GM19025 (cell line): Measurements from ENCODE around the gene RAB11FIP4.
"Not testable (repeated sequence)": the region's sequence is repeated elsewhere in the genome, so short reads cannot be mapped to it uniquely, and the experiment has no call there.

ENCODE experiments used
- ATAC-seq: cut with Tn5 transposase; IDR thresholded peaks from one replicate; pipeline ENCODE4 v1.9.1; 2021; ENCODE audit warnings: mild to moderate bottlenecking, low read depth, moderate library complexity; ENCODE audit not compliant: unreplicated experiment

The RAB11FIP4 gene, protein sequence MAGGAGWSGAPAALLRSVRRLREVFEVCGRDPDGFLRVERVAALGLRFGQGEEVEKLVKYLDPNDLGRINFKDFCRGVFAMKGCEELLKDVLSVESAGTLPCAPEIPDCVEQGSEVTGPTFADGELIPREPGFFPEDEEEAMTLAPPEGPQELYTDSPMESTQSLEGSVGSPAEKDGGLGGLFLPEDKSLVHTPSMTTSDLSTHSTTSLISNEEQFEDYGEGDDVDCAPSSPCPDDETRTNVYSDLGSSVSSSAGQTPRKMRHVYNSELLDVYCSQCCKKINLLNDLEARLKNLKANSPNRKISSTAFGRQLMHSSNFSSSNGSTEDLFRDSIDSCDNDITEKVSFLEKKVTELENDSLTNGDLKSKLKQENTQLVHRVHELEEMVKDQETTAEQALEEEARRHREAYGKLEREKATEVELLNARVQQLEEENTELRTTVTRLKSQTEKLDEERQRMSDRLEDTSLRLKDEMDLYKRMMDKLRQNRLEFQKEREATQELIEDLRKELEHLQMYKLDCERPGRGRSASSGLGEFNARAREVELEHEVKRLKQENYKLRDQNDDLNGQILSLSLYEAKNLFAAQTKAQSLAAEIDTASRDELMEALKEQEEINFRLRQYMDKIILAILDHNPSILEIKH

DNA sequence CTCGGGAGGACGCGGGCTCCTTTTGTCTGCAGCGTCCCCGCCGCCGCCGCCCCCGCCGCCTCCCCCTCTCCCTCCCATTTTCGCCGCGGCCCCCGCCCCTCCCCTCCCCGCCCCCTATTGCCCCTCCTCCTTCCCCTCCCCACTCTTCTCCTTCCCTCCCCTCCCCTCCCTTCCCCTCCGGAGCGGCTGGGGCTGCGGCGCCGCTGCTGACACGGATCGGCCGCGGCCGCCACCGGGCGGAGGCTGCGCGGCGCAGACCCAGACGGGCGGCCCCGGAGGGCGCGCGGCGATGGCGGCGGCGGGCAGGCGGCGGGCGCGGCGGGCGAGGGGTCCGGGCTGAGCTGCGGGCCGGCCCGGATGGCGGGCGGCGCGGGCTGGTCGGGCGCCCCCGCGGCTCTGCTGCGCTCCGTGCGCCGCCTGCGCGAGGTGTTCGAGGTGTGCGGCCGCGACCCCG is at the start of gene RAB11FIP4:
Gene RAB11FIP4 (plus strand): TSS at position 180 of the 454 bp plus-strand sequence. CDS start 178 bp downstream, at position 358.
- no peak for ATAC-seq

DNA sequence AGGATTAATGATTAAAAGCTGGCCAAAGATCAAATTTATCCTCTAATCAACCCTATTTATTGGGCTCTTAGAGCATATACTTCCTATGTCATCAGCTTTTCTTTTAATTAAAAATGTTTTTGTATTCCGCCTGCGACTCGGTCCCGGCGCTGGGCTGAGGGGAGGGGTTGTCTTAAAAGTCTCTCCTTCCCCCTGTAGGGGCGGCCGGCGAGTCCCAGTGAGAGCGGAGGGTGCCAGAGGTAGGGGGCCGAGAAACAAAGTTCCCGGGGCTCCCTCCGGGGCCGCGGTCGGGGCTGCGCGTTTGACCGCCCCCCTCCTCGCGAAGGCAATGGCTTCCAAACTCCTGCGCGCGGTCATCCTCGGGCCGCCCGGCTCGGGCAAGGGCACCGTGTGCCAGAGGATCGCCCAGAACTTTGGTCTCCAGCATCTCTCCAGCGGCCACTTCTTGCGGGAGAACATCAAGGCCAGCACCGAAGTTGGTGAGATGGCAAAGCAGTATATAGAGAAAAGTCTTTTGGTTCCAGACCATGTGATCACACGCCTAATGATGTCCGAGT is 46.2 kb upstream of the RAB11FIP4 start:
- not testable (repeated sequence) for ATAC-seq

DNA sequence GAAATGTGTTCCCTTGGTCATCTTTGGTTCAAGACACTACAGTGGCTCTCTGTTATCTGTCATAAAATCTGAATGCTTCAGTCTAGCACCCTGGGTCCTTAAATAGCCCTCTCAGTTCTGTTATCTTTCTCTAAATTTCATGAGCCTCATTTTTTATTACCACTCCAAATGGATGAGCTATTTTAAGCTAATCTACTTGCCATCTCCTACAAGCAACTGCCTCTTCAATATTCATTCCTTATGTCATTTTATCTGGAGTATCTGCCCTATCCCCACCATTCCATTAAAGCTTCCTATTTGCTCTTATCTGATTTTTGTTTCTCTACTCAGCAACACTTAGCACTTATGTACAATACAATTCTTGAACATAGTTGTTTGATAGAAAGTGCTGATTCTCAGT is 42.0 kb upstream of the RAB11FIP4 start:
- ATAC-seq: no peak

DNA sequence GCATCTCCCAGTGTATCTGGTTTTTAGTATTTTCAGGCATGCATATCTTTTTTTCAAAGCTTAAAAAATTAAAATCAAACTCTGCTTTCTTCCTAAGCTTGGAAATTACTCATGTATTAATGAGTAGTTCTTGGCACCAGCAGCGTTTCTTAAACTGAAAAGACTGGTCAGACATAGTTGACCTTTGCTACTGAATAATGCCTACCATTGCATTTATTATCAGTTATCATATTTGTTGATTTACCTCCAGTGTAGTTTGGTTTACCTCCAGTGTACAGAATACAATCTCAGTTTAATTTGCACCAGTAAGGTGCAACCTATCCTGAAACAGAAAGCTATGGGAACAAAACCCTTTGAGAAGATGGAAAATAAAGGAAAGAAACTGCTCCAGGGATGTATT is 35.5 kb upstream of the RAB11FIP4 start:
- ATAC-seq: no peak

DNA sequence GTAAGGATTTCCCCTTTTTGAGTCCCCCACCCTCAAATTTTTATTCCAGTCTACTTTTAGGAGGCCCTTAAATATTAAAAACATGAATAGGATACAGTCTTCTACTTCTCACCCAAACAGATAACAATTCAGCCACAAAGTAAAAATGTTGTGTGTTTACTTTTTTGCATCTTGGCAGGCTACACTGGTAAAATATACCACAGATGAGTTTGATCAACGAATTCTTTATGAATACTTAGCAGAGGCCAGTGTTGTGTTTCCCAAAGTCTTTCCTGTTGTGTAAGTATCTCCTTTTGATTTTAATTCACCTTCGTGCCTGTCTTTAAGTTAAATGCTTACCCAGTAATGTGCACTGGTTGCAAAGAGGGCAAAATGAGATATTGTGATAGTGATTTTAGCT is 34.4 kb upstream of the RAB11FIP4 start:
- ATAC-seq: no peak

DNA sequence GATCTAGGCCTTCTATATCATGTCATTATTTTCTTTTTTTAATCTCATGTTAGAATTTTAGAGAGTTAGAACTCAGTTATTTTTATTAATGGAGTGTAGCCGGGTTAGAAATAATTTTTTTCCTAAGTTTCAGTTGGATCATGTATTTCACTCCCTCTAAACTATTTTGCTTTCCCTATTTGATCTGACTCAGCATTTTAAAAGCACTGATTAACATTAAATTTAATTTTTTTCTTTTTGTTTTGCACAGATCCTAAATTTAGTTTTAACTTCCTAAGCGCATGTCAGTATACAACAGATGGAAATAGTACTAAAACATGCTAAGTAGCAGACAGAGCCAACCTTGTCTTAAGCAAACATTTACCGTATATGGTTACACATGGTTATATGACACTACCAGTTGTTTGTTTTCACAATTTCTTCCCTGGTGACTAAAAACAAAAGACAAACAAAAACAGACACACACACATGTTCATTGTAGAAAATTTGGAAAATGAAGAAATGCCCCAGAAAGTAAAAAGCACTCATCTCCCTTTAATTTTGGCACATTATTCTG is 33.6 kb upstream of the RAB11FIP4 start:
- ATAC-seq: no peak

DNA sequence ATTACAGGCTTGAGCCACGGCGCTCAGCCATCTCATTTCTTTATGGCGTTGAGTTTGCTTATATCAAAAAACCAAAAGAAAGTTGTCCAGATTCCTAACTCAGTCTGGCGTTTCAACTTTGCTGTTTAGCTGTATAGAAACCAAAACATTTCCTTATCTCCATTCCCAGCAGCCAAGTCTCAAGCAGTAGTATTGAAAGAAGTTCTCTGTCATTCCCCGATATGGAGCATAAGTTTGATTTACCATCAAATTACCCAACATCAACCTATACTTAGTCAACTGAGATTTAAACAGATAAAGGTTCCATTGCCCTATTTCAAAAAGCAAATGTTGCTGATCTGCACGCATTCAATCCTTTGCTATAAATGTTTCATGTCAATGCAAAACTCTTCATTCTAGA is 27.5 kb upstream of the RAB11FIP4 start:
- no peak for ATAC-seq

DNA sequence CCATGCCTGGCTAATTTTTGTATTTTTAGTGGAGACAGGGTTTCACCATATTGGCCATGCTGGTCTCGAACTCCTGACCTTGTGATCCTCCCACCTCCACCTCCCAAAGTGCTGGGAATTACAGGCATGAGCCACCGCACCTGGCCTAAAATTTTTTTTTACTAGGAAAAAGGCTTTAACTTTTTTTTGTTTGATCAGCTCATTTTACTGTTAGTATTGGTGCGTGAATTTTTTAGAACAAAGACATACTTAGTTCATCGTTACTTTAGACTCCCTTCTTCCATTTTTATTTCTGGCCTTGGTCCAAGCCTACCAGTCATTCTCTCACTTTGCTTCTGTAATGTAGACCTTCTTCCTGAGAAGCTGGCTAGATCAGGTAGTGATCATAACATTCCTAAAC is 25.4 kb upstream of the RAB11FIP4 start:
- ATAC-seq: no peak

DNA sequence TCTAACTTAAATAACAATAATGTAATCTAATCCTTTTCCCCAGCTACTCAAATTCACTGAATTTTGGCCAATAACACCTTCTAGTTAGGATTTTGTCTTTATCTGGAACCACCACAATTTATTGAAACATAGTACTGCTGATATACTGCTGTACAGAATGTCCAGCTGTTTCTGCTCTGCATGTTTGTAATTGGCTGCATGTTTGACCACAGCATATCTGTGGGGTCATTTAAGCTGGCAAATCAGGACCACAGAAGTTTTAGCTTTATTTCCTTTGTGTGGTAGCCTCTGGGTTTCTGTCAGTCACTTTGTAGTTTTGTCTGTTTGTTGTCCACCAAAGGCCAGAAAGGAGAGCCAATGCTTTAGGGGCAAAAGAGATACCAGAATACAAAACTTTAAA is 22.2 kb upstream of the RAB11FIP4 start:
- ATAC-seq: no peak

DNA sequence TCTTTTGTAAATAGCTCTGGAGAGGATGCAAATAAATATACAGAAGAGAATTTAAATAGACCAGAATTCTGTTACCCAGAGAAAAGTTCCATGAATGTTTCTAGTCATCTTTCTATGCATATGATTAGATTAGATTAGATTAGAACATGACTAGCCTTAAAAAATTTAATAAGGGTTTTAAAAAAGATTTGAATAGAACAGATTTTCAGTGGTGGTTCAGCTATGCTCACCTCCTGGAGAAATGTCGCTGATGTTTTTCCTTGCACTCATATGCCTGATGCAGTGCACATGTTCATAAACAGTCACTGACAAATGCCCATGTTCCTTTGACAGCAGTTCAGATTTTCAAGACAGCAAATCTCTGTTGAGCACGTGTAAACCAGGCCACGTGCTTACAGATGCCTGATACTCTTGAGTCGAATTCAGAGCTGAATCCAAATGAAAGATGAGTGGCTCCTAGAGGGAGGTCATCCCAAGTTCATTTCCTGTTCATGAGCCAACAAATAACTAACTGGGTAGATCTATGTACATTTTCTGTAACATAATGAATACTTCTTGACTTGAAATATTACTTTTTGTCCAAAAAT is 19.9 kb upstream of the RAB11FIP4 start:
- ATAC-seq: no peak

DNA sequence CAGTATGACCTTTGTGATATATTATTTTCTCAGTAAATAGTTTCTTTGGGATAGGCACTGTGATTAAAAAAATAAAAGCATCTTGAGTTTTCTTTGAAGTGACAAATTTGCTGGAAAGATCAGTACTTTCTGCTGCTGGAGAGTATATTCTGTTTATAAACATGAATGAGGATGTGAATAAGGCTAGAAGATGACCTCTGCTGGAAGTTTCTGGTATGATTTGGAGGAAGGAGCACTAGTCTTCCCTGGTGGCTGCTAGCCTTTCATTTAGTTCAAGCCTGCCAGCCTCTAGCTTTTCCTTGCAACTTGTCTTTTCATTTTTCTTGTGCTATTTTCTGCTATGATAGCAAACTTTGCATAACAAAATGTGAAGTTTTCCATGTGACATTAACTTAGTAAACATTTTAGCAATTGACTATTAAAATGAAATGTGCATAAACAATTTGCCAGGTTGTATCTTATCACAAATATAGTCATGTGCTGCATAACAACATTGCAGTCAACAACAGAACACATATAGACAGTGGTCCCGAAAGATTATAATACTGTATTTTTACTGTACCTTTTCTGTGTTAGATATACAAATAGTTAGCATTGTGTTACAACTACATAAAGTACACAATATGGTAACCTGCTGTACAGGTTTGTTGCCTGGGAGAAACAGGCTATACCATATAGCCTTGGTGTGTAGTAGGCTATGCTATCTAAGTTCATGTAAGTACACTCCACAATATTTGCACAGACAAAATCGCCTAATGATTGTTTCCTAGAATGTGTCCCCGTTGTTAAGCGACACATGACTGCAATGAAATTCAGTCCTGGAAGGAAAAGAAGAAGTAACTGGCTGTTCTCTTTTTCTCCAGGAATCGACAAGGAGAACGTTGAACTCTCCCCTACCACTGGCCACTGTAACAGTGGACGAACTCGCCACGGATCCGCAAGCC is 18.1 kb upstream of the RAB11FIP4 start:
- no peak for ATAC-seq

DNA sequence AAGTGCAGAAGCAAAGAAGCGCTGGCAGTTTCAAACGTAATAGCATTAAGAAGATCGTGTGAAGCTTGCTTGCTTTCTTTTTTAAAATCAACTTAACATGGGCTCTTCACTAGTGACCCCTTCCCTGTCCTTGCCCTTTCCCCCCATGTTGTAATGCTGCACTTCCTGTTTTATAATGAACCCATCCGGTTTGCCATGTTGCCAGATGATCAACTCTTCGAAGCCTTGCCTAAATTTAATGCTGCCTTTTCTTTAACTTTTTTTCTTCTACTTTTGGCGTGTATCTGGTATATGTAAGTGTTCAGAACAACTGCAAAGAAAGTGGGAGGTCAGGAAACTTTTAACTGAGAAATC is 17.4 kb upstream of the RAB11FIP4 start:
- ATAC-seq: no peak

DNA sequence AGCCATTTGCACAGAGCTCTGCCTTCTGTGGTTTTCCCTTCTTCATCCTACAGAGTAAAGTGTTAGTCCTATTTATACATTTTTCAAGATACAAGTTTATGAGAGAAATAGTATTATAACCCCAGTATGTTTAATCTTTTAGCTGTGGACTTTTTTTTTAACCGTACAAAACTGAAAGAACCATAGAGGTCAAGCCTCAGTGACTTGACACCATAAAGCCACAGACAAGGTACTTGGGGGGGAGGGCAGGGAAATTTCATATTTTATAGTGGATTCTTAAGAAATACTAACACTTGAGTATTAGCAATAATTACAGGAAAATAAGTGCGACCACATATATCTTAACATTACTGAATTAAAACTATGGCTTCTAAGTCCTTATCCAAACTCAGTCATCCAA is 17.0 kb upstream of the RAB11FIP4 start:
- no peak for ATAC-seq

DNA sequence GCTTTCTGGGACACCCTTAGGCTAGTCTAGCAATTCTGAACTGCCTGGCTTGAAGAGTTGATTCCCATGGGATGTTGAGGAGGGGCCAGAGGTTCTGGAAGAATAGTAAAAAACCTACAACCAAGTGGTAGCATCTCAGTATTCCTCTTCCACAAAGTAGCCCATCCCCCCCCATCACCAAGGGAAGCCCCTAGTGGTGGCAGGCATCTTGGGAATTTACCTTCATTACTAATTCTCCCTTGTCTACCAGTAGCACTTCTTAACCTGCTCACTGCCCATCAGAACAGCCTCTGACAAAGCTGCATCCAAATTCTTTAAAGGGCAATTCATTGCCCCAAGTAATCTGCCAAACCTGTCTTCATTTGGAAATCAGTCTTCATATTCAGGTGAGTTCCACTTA is 12.8 kb upstream of the RAB11FIP4 start:
- no peak for ATAC-seq

DNA sequence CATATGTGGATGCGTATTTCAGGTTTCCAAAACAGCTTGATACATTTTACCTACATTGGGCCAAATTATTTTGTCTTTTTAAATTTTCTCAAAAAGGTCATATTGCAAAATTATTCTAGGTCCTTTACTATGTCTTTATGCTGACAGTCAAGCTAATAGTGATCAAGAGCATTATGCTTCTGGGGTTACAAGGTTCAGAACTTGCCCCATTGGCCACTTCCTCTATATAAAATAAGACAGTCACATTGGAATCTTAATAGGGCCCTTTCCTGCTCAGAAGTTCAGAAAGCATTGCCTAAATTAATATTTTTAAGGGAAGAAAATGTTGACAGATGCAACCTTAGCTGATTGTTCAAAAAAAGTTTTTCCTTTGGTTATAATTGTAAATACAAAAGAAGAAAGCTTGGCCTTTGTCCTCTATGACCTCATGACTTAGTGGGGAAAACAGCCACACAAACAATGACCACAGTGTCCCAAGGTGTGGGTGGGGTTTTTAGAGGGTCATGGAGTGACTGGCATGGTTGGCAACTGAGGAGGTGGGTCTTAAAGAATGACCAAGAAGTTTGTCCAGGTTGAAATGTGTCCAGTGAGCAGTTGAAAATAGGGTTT is 11.8 kb upstream of the RAB11FIP4 start:
- ATAC-seq: no peak

DNA sequence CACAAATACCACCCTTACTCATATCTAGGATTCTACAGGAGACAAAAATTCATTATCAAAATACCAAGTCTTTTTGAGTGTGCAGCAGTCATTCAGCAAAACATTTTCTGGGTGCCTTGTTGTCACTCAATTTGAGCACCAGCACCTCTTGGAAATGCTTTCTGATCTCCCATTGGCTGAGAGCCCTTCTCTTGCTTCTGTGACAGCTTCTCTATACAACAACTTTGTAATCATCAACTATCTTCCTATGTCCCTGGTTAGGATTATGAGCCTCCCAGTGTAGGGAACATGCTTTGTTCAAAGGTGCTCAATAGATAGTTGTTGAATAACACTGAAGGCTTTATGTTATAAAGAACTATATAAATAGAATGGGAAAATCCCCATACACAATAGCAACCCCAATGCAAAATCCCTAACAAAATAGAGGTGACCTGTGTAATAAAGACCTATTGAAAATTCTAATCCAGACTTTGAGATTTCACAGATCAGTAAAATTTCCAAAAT is 10.3 kb upstream of the RAB11FIP4 start:
- no peak for ATAC-seq

DNA sequence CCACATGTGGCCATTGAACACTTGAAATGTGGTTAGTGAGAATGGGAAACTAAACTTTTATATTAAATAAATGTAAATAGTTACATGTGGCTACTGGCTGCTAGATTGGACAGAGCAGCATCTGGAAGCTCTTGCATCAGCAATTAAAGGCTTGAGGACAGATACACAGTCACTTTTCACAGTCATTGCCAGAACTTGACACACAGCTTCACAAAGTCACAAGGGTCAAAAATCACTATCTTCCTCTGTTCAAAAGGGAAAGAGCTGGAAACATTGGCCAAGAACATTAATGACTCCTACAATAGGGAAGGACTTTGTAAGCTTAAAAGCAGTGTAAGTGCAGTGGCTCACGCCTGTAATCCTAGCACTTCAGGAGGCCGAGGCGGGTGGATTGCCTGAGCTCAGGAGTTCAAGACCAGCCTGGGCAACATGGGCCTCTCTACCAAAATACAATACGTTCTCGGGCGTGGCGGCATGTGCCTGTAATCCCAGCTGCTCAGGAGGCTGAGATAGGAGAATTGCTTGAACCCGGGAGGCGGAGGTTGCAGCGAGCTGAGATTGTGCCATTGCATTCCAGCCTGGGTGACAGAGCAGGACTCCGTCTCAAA is 8.7 kb upstream of the RAB11FIP4 start:
- not testable (repeated sequence) for ATAC-seq

DNA sequence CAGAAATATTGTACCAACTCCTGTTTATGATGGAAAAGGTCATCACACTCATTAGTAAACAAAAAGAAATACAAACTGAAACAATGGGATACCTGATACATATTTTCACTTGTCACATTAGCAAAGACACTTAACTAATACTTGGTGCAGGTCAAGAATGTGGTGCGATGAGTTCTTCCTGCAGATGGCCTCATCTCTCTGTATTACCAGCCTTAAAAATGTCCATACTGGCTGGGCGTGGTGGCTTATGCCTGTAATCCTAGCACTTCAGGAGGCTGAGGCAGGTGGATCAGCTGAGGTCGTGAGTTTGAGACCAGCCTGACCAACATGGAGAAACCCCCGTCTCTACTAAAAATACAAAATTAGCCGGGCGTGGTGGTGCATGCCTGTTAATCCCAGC is 8.0 kb upstream of the RAB11FIP4 start:
- ATAC-seq: not testable (repeated sequence)
